ENCODE data around the gene PPME1.

- no peak for TF ChIP-seq CTCF (IDR thresholded peaks at IDR 0.05)
- no peak for TF ChIP-seq POLR2AphosphoS5 (IDR thresholded peaks at IDR 0.05)
- no peak for TF ChIP-seq POLR2A (IDR thresholded peaks at IDR 0.05)
- no peak for TF ChIP-seq EP300 (IDR thresholded peaks at IDR 0.05)
These were observed 25.8 kb downstream of the PPME1 start for GRCh38 chr11:74196781-74197486.

Data from stomach (tissue), 4 donors.